Thyroid gland (tissue), 4 donors: Measurements from ENCODE around the gene MAP3K7CL. TPM values are rescaled to one million over a fixed set of nuclear protein-coding genes. Genes with fewer than 3 reads are reported as not detected.

Source experiments
- DNase-seq, 2 donors: peaks; one replicate each; pipeline ENCODE4 v3.0.0-alpha.2; 2019
- H3K27ac ChIP-seq, 3 donors: fragments of 200-600 bp; sonication (generic); 1 replicate in 2 of 3; 2 replicates in 1 of 3; pipeline ENCODE4 v1.5.1; 2016 to 2019; ENCODE audit warnings: mild to moderate bottlenecking in 1 of 3, moderate library complexity in 1 of 3
- H3K27me3 ChIP-seq: fragments of 200-600 bp; sonication (generic); one replicate; pipeline ENCODE4 v1.5.1; 2019
- H3K36me3 ChIP-seq, 2 donors: fragments of 200-600 bp; sonication (generic); one replicate each; pipeline ENCODE4 v1.5.1; 2016 to 2019
- H3K4me1 ChIP-seq, 2 donors: fragments of 200-600 bp; sonication (generic); one replicate each; pipeline ENCODE4 v1.5.1; 2017 to 2019
- H3K4me3 ChIP-seq, 3 donors: fragments of 200-600 bp; sonication (generic); replicated peaks in 1 of 3; 1 replicate in 2 of 3; 2 replicates in 1 of 3; pipeline ENCODE4 v1.5.1; 2016; ENCODE audit warnings: mild to moderate bottlenecking in 1 of 3
- H3K9me3 ChIP-seq: fragments of 200-600 bp; sonication (generic); one replicate; pipeline ENCODE4 v1.5.1; 2017
- POLR2A ChIP-seq, 2 donors: fragments of 450-650 bp; IDR thresholded peaks; one replicate each; pipeline ENCODE4 v1.6.1; 2017; ENCODE audit warnings: antibody characterized with exemption in 2 of 2, mild to moderate bottlenecking in 2 of 2, moderate library complexity in 1 of 2
- WGBS, 2 donors: methylation state at CpG; one replicate each; pipeline ENCODE4 v1.1.5; 2017; 5-methylcytosine and 5-hydroxymethylcytosine counted together
- intact Hi-C: fragments of 100-400 bp; cut with DNase I; formaldehyde crosslinking; loops from one replicate; pipeline ENCODE4 v1.15.1; 2023
- total RNA-seq, 4 donors: library from RNA; depleted of rRNA; stranded (reverse); fragments of >200 nt; gene quantifications; one replicate each; pipeline ENCODE4 v1.2.3, GENCODE V29; 2016
- TF ChIP-seq, protein P1 (sequence below), 6 experiments: fragments of 200-600 bp in 3 of 6; fragments of 450-650 bp in 3 of 6; sonication (generic) in 3 of 6; IDR thresholded peaks; one replicate each; pipeline ENCODE4 v1.5.1; 2016 to 2019; ENCODE audit warnings: antibody characterized with exemption in 6 of 6, mild to moderate bottlenecking in 2 of 6, inconsistent platforms in 1 of 6, moderate library complexity in 1 of 6

The MAP3K7CL gene
- total RNA-seq, 4 donors from 2014 or later, result 4.1 to 8.0 (median 4.9) TPM

DNA sequence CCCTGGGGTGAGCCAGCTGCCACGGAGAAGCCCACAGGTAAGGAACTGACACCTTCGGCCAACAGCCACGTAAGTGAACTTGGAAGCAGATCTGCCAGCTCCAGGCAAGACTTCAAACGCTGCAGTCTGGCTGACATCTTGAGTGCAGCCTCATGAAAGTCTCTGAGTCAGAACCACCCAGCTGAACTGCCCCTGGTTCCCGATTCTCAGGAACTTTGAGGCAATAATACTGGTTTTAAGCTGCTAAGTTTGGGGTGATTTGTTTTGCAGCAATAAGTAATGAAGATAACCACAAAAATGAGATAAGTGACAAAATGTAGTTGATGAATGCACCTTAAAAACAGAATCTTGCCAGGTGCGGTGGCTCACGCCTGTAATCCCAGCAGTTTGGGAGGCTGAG lies 48.5 kb downstream of the MAP3K7CL start:
- no peak for DNase-seq
- peaks cover 0 to 17% of the 10 kb centered on the region in 2 donors for H3K4me1 ChIP-seq
- 90 to 91% methylated on average over 7 of the region's 7 CpGs for WGBS, 2 donors

DNA sequence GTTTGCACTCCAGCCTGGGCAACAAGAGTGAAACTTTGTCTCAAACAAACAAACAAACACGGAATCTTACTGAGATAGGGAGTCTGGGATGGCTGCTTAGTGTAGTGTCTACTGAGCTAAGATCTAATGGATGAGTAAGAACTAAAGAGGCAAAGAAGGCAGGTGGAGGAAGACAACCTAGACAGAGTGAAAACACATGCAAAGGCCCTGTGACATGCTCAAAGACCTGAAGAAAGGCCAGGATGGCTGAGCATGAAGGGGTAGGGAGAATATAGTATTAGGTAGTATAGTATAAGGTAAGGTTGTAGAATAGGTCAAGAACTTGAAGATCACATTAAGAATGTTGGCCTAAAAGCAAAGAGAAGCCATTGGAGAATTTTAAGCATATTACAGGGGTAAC lies 49.1 kb downstream of the MAP3K7CL start:
- peaks cover 0 to 17% of the 10 kb centered on the region in 2 donors for H3K4me1 ChIP-seq
- H3K36me3 ChIP-seq, result no peaks in the 10 kb centered on the region
- no peak overlapping the region for H3K4me3 ChIP-seq
- intact Hi-C loops, result loop anchor here (10.0 kb wide), 1 partner anchor 195 kb away; no protein-coding TSS in a partner anchor
- TF ChIP-seq POLR2A (IDR thresholded peaks at IDR 0.05), result no peak
- TF ChIP-seq, protein P1, sequence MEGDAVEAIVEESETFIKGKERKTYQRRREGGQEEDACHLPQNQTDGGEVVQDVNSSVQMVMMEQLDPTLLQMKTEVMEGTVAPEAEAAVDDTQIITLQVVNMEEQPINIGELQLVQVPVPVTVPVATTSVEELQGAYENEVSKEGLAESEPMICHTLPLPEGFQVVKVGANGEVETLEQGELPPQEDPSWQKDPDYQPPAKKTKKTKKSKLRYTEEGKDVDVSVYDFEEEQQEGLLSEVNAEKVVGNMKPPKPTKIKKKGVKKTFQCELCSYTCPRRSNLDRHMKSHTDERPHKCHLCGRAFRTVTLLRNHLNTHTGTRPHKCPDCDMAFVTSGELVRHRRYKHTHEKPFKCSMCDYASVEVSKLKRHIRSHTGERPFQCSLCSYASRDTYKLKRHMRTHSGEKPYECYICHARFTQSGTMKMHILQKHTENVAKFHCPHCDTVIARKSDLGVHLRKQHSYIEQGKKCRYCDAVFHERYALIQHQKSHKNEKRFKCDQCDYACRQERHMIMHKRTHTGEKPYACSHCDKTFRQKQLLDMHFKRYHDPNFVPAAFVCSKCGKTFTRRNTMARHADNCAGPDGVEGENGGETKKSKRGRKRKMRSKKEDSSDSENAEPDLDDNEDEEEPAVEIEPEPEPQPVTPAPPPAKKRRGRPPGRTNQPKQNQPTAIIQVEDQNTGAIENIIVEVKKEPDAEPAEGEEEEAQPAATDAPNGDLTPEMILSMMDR (IDR thresholded peaks at IDR 0.05), result no peak
- 94 to 95% methylated on average over 1 of the region's 1 CpG for WGBS, 2 donors
- no peak overlapping the region for H3K27ac ChIP-seq
- no peaks in the 10 kb centered on the region for H3K9me3 ChIP-seq
- no peaks in the 10 kb centered on the region for H3K27me3 ChIP-seq
- DNase-seq, result no peak

More for the DNA sequence above, 48.5 kb downstream of the MAP3K7CL start:
- intact Hi-C loops, result loop anchor here (10.0 kb wide), 1 partner anchor 196 kb away; no protein-coding TSS in a partner anchor
- TF ChIP-seq POLR2A (IDR thresholded peaks at IDR 0.05), result no peak
- TF ChIP-seq, protein P1 (IDR thresholded peaks at IDR 0.05), result no peak
- H3K4me3 ChIP-seq, result no peak overlapping the region
- H3K36me3 ChIP-seq, result no peaks in the 10 kb centered on the region
- no peak overlapping the region for H3K27ac ChIP-seq
- no peaks in the 10 kb centered on the region for H3K27me3 ChIP-seq
- H3K9me3 ChIP-seq, result no peaks in the 10 kb centered on the region

DNA sequence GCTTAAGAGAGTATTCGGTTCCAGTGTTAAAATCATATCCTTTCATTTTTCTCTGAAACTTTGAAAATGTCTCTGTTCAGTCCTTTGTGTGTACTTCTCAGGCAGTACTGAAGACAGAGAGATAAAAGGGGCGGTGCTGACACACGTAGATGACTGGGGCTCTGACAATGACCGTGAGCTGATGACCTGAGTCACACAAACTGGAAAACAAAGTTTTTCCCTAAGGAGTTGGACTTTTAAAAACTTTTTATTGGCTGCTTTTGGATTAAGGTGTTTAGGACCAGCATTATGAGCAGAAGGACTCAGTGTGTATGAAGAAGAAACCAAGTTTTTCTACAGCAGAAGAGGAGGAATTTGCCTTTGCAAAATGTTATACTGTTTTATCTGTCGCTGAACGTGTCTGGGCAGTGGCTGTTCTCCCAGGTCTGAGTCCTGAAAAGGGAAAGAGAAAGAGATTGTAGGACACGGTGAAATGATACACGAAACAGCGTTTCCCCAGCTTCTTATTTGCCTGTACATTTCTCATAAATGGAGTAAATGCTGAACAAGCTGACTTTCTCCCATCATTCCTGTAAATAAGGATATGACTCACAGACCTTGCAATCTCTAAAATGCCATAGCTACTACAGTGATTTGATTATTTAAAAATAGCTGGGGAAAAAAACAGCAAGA lies 51.5 kb downstream of the MAP3K7CL start:
- H3K4me1 ChIP-seq, result peaks cover 0 to 8% of the 10 kb centered on the region in 2 donors

DNA sequence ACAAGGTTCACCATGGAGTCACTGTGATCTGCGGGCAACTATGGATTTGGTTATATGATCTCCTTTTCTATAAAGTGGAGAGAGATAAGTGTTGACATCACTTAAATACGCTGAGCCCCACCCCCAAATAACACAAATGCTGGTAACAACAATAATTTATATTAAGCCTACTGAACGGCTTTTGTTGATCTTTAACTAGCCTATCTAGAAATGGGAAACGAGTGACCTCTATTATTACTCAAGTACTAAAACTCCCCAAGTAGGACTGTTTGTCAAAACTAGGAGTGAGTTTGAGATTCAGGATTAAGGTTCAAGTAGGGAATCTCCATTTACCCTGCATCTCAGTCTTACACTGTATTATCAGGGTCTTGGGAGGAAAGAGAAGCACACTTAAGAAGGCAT lies 52.2 kb downstream of the MAP3K7CL start:
- DNase-seq, result no peak
- Histone ChIP-seq H3K4me3 (no peak overlapping the region), H3K4me1 (peaks cover 0 to 8% of the 10 kb centered on the region in 2 donors), H3K27ac (peak overlapping the region; percentile 42 to 76 (median 47)), H3K36me3 (no peaks in the 10 kb centered on the region), H3K9me3 (no peaks in the 10 kb centered on the region), H3K27me3 (no peaks in the 10 kb centered on the region)
- TF ChIP-seq POLR2A (IDR thresholded peaks at IDR 0.05), result no peak
- TF ChIP-seq, protein P1 (IDR thresholded peaks at IDR 0.05), result no peak
- intact Hi-C loops, result no loop called here
- WGBS, 2 donors, result 69 to 77% methylated on average over 4 of the region's 4 CpGs

More for the DNA sequence above, 51.5 kb downstream of the MAP3K7CL start:
- TF ChIP-seq, protein P1 (IDR thresholded peaks at IDR 0.05), result no peak
- no peak for TF ChIP-seq POLR2A (IDR thresholded peaks at IDR 0.05)
- intact Hi-C loops, result no loop called here
- Histone ChIP-seq H3K27ac (peak overlapping the region; percentile 42 to 76 (median 47)), H3K4me3 (no peak overlapping the region), H3K9me3 (no peaks in the 10 kb centered on the region), H3K36me3 (no peaks in the 10 kb centered on the region), H3K27me3 (no peaks in the 10 kb centered on the region)
- no peak for DNase-seq
- 39 to 57% methylated on average over 9 of the region's 9 CpGs for WGBS, 2 donors

DNA sequence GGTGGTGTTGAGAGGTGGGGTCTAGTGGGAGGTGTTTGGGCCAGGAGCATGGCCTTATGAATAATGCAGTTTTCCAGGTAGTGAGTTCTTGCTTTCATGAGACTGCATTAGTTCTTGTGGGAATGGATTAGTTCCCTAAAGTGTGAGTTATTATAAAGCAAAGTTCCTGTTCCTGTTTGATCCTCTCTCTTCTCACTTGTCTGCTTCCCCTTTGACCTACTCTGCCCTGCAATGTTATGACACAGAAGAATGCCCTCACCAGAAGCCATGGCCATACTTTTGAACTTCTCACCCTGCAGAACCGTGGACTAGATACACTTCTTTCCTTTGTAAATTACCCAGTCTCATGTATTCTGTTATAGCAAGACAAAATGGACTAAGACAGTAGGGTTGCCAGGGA lies 53.6 kb downstream of the MAP3K7CL start:
- DNase-seq, result no peak
- no peak overlapping the region for H3K27ac ChIP-seq
- H3K4me3 ChIP-seq, result no peak overlapping the region
- 64 to 70% methylated on average over 1 of the region's 1 CpG for WGBS, 2 donors
- no peaks in the 10 kb centered on the region for H3K36me3 ChIP-seq
- no peaks in the 10 kb centered on the region for H3K9me3 ChIP-seq
- TF ChIP-seq POLR2A (IDR thresholded peaks at IDR 0.05), result no peak
- TF ChIP-seq, protein P1 (IDR thresholded peaks at IDR 0.05), result no peak
- intact Hi-C loops, result no loop called here
- peaks cover 0 to 8% of the 10 kb centered on the region in 2 donors for H3K4me1 ChIP-seq
- no peaks in the 10 kb centered on the region for H3K27me3 ChIP-seq
